Brain microvascular endothelial cell (primary cell): ENCODE data around the gene BMAL1.

ENCODE experiments used
- DNase-seq: peaks from one replicate; pipeline ENCODE4 v3.0.0-alpha.2; 2020
- H3K27ac ChIP-seq: fragments of 250-450 bp; sonication (Bioruptor Pico); 2 replicates; pipeline ENCODE4 v1.5.1; 2020; ENCODE audit warnings: mild to moderate bottlenecking, moderate library complexity
- H3K27me3 ChIP-seq: fragments of 250-450 bp; sonication (Bioruptor Pico); replicated peaks from 2 replicates; pipeline ENCODE4 v1.5.1; 2020; ENCODE audit warnings: mild to moderate bottlenecking
- H3K36me3 ChIP-seq: fragments of 250-450 bp; sonication (Bioruptor Pico); replicated peaks from 2 replicates; pipeline ENCODE4 v1.5.1; 2020; ENCODE audit warnings: mild to moderate bottlenecking
- H3K4me3 ChIP-seq: 2 replicates; pipeline ENCODE4 v1.5.1; 2011; ENCODE audit warnings: low read depth, mild to moderate bottlenecking, control low read depth, low read length, moderate library complexity
- in situ Hi-C: cut with HindIII; loops from 2 replicates; pipeline ENCODE4 v1.10.0; 2017; ENCODE audit warnings: low sequenced_read_pairs, low pct_ligation_motif_present
- TF ChIP-seq, protein P1 (sequence below): IDR thresholded peaks from 2 replicates; pipeline ENCODE4 v1.5.1; 2011; ENCODE audit warnings: low read depth, mild to moderate bottlenecking, moderate library complexity, low read length, control low read depth, inconsistent platforms; ENCODE audit errors: missing control alignments

BMAL1 gene

DNA sequence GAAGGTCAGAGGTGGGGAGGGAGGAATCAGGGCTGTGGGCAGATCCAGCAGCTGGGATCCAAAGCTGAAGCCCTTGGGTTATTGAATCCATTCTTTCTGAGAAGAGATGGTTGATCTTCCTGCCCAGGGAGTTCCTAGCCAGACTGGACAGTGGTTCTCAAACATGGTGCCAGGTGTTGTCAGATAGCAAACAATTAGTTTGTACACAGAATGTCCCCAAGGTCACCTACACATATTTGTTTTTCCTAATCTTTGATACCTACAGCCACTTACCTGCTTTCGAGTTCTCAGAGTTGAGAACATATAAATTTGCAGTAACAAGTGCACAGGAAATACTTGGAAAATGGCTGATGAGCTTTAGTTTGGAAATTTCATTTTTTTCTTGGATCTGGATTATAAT lies 54.5 kb downstream of the BMAL1 start:
- H3K27ac ChIP-seq: no peak overlapping the region
- DNase-seq: no peak
- TF ChIP-seq, protein P1, sequence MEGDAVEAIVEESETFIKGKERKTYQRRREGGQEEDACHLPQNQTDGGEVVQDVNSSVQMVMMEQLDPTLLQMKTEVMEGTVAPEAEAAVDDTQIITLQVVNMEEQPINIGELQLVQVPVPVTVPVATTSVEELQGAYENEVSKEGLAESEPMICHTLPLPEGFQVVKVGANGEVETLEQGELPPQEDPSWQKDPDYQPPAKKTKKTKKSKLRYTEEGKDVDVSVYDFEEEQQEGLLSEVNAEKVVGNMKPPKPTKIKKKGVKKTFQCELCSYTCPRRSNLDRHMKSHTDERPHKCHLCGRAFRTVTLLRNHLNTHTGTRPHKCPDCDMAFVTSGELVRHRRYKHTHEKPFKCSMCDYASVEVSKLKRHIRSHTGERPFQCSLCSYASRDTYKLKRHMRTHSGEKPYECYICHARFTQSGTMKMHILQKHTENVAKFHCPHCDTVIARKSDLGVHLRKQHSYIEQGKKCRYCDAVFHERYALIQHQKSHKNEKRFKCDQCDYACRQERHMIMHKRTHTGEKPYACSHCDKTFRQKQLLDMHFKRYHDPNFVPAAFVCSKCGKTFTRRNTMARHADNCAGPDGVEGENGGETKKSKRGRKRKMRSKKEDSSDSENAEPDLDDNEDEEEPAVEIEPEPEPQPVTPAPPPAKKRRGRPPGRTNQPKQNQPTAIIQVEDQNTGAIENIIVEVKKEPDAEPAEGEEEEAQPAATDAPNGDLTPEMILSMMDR: no peak
- no peak overlapping the region for H3K4me3 ChIP-seq
- no peaks in the 10 kb centered on the region for H3K36me3 ChIP-seq
- in situ Hi-C loops: loop anchor here (25.0 kb wide), 1 partner anchor 120 kb away; no protein-coding TSS in a partner anchor
- no peaks in the 10 kb centered on the region for H3K27me3 ChIP-seq

DNA sequence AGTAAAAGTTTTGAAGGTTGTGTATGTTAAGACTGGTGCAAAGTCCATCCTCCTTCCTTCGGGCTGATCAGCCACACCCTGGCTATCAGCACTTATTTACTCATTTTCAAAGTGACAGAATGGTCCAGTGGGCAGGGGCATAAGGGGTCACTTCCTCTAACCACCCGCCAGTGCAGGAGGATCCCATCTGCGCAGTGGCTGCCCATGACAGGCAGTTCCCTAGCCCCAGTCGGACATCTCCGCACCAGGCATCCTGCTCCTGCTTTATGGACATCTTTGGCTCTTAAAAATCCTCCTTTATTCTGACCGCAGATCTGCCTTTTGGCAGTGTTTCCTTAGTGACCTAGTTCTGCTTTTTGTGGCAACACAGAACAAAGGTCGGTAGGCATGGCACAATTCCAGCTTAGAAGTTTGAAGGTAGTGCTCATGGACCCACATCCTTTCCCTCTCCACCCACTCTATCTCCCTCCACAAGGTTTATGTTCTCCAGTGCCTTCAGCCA lies 55.9 kb downstream of the BMAL1 start:
- Histone ChIP-seq H3K36me3 (no peaks in the 10 kb centered on the region), H3K27me3 (no peaks in the 10 kb centered on the region), H3K4me3 (no peak overlapping the region), H3K27ac (no peak overlapping the region)
- no peak for DNase-seq
- TF ChIP-seq, protein P1: no peak
- in situ Hi-C loops: loop anchor here (25.0 kb wide), 1 partner anchor 121 kb away; no protein-coding TSS in a partner anchor

DNA sequence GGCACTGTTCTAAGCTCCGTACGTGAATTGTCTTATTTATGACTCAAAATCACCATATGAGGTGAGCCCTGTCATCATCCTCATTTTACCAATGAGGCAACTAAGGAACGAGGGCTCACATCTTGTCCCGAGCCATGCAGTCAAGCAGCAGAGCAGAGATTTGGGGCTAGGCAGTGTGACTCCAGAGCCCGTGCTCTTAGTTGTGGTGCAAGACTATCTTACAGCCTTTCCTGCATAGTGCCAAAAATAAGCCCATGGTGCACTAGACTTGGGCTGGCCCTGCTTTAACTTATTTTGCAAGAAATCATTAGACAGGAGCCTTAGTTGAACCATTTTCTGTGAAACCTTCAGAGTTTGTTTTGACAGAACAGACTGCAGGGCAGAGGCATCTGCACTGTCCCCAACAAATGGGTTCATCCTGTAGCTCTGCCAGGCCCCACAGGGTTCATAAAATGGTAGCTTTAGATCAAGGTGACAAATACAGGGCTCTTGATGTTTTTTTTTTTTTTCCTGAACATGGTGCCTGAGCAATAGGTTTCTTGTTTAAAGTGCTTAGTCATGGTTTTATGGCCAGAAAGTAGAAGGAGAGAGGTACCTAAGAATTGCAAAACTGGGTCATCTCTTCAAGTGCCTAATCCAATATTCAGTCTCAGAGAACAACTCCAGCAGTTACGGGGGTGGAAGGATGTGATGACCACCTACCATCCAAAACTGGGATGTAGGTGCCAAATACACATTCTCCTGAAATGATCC lies 56.6 kb downstream of the BMAL1 start:
- no peaks in the 10 kb centered on the region for H3K36me3 ChIP-seq
- TF ChIP-seq, protein P1: no peak
- in situ Hi-C loops: loop anchor here (25.0 kb wide), 1 partner anchor 122 kb away; no protein-coding TSS in a partner anchor
- H3K27me3 ChIP-seq: no peaks in the 10 kb centered on the region
- no peak overlapping the region for H3K27ac ChIP-seq
- DNase-seq: no peak
- H3K4me3 ChIP-seq: no peak overlapping the region

DNA sequence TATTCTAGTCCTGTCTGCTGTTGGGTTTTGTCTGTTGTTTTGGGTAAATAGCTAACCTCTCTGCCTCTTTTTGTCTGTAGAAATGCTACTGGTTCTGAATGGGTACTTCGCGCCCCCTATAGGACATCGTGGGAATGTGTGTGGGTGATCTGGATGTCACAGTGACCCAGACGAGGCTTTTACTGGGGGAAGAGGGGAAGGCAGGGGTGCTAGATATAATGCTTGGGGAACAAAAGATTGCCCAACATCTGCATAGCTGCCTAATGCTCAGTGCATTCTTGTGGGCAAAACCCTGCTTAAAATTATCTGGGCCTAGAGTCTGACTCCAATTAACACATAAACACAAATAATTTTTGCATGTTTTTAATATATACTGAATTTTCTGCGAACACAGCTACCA lies 57.7 kb downstream of the BMAL1 start:
- H3K27me3 ChIP-seq: no peaks in the 10 kb centered on the region
- no peak overlapping the region for H3K27ac ChIP-seq
- DNase-seq: peak; percentile 82
- H3K4me3 ChIP-seq: no peak overlapping the region
- in situ Hi-C loops: loop anchor here (25.0 kb wide), 1 partner anchor 123 kb away; no protein-coding TSS in a partner anchor
- TF ChIP-seq, protein P1: peak; percentile 90
- H3K36me3 ChIP-seq: no peaks in the 10 kb centered on the region

DNA sequence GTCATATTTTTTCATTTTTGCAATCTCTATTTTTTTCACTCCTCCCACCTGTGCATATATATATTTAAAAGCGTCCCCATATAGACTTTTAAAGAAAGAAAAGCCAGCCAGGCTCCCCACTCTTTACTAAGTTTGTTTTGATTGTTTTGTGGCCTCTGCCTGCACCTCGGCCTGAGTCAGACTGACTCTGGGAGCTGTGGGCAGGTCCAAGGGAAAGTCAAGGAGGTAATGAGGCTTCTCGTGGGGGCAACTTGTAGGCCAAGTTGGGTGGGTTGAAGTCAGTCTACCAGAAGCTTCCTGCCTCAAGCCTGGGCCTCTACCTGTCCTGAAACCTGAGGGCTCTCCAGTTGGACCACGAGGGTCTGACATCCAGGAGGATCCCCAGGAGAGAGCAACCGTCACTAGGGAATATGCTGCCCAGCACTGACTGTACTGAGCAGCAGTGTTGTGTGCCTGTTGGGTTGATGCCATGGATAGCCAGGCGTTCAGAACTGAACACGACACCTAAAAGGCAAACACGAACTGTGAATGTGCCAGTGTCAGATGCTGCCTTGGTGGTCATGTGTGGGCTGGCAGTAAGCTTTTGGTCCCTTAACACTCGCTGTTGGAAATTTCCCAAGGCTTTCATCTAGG lies 58.8 kb downstream of the BMAL1 start:
- H3K36me3 ChIP-seq: no peaks in the 10 kb centered on the region
- TF ChIP-seq, protein P1: no peak

More for the DNA sequence above, 58.8 kb downstream of the BMAL1 start:
- in situ Hi-C loops: loop anchor here (25.0 kb wide), 1 partner anchor 124 kb away; no protein-coding TSS in a partner anchor
- H3K4me3 ChIP-seq: no peak overlapping the region
- H3K27ac ChIP-seq: no peak overlapping the region
- no peak for DNase-seq
- H3K27me3 ChIP-seq: no peaks in the 10 kb centered on the region
